ENCODE measurements around the gene CPED1. TPM values are rescaled to one million over a fixed set of nuclear protein-coding genes. Genes with fewer than 3 reads are reported as not detected.

Gene CPED1
- total RNA-seq, 1 experiment from 2014 or later: 0.13 TPM

- no CpG with 5 or more reads among the region's 4 CpGs for WGBS (ENCODE audit: extremely low coverage, insufficient read length, low lambda C conversion rate)
Measured at GRCh38 chr7:121180436-121181063, 192.0 kb downstream of the CPED1 start.

More at GRCh38 chr7:121180436-121181063, 192.0 kb downstream of the CPED1 start:
- Histone ChIP-seq H3K4me1 (ENCODE audit: insufficient read depth, low read length) (no peaks in the 10 kb centered on the region), H2BK20ac (ENCODE audit: low read depth, low read length, poor library complexity, severe bottlenecking) (no peak overlapping the region), H3K23ac (ENCODE audit: insufficient read length, low read depth, low read length) (no peak overlapping the region), H4K8ac (replicated peaks; ENCODE audit: insufficient read length, low read depth, low read length) (no peak overlapping the region), H3K79me1 (ENCODE audit: insufficient read depth, low read depth, low read length, poor library complexity, severe bottlenecking) (no peaks in the 10 kb centered on the region), H3K4ac (ENCODE audit: low read depth, low read length) (no peak overlapping the region), H4K5ac (ENCODE audit: insufficient read length, low read depth, low read length) (no peak overlapping the region), H3K79me2 (ENCODE audit: insufficient read depth, low read length) (no peaks in the 10 kb centered on the region), H3K14ac (ENCODE audit: insufficient read depth, low read length) (no peak overlapping the region), H3K4me2 (ENCODE audit: insufficient read depth, insufficient read length, low read length) (no peak overlapping the region), H2BK5ac (ENCODE audit: insufficient read length, low read length) (no peak overlapping the region), H3T11ph (ENCODE audit: low read length) (no peak overlapping the region), H3K23me2 (ENCODE audit: insufficient read length, low read depth, low read length, poor library complexity, severe bottlenecking) (no peaks in the 10 kb centered on the region), H2BK12ac (ENCODE audit: insufficient read length, low read depth, low read length) (no peak overlapping the region), H2BK120ac (ENCODE audit: low read depth, low read length, poor library complexity, severe bottlenecking) (no peak overlapping the region), H2AK5ac (ENCODE audit: insufficient read length, low read length) (no peak overlapping the region), H4K91ac (ENCODE audit: insufficient read length, low read depth, low read length) (no peak overlapping the region), H3K27me3 (ENCODE audit: insufficient read depth, low read length) (no peaks in the 10 kb centered on the region), H4K20me1 (ENCODE audit: control insufficient read depth, insufficient read depth, insufficient read length) (no peaks in the 10 kb centered on the region), H3K56ac (ENCODE audit: insufficient read length, low read depth, low read length) (no peak overlapping the region), H2BK15ac (ENCODE audit: low read depth, low read length) (no peak overlapping the region), H3K9ac (ENCODE audit: extremely low read depth, insufficient read length, low read length) (no peak overlapping the region), H3K27ac (ENCODE audit: insufficient read length, low read depth, low read length) (no peak overlapping the region), H2AFZ (ENCODE audit: low read length) (no peak overlapping the region), H3K9me3 (ENCODE audit: control insufficient read depth, low read depth, low read length) (no peaks in the 10 kb centered on the region), H3K18ac (ENCODE audit: insufficient read length, low read depth, low read length) (no peak overlapping the region)
- Mint-ChIP-seq H3K36me3 (ENCODE audit: insufficient read depth in 1 of 3, low read depth in 3 of 3) (no peaks in the 10 kb centered on the region), H3K4me1 (peaks cover 0 to 2% of the 10 kb centered on the region in 2 experiments; a peak in 1 of 4 replicates), H3K27me3 (ENCODE audit: low read depth) (no peaks in the 10 kb centered on the region; the same call in 1 of the 2 replicates), H3K4me3 (no peak overlapping the region), H3K9me3 (no peaks in the 10 kb centered on the region), H3K27ac (no peak overlapping the region)
- DNase-seq: no peak
- TF ChIP-seq CTCF (conservative IDR thresholded peaks at IDR 0.05): no peak

Data from H9 (cell line).